AG04449 (cell line): ENCODE data around the gene RNPS1.

Experiments used
- CTCF ChIA-PET: fragments of 350-600 bp; formaldehyde crosslinking; extraction: SDS; loops from one replicate; lab custom pipeline; 2021; ENCODE audit warnings: antibody characterized with exemption; lab: Yijun Ruan, JAX
- POLR2A ChIA-PET: fragments of 400-600, 350-600 bp; formaldehyde crosslinking; extraction: SDS; loops from one replicate; lab custom pipeline; 2020; ENCODE audit warnings: antibody characterized with exemption, inconsistent platforms; lab: Yijun Ruan, JAX
- DNase-seq: peaks from one replicate; pipeline ENCODE4 v3.0.0-alpha.2; 2010; ENCODE audit warnings: low read depth, low spot score
- H3K4me3 ChIP-seq: 2 replicates; pipeline ENCODE4 v1.5.1; 2011; ENCODE audit warnings: low read depth, mild to moderate bottlenecking, control low read depth, low read length
- TF ChIP-seq, protein P1 (sequence below): IDR thresholded peaks from one replicate; pipeline ENCODE4 v1.5.1; 2011; ENCODE audit warnings: mild to moderate bottlenecking, moderate library complexity, low read length, control low read depth, inconsistent platforms; ENCODE audit not compliant: insufficient read depth; ENCODE audit errors: missing control alignments

RNPS1 gene

DNA sequence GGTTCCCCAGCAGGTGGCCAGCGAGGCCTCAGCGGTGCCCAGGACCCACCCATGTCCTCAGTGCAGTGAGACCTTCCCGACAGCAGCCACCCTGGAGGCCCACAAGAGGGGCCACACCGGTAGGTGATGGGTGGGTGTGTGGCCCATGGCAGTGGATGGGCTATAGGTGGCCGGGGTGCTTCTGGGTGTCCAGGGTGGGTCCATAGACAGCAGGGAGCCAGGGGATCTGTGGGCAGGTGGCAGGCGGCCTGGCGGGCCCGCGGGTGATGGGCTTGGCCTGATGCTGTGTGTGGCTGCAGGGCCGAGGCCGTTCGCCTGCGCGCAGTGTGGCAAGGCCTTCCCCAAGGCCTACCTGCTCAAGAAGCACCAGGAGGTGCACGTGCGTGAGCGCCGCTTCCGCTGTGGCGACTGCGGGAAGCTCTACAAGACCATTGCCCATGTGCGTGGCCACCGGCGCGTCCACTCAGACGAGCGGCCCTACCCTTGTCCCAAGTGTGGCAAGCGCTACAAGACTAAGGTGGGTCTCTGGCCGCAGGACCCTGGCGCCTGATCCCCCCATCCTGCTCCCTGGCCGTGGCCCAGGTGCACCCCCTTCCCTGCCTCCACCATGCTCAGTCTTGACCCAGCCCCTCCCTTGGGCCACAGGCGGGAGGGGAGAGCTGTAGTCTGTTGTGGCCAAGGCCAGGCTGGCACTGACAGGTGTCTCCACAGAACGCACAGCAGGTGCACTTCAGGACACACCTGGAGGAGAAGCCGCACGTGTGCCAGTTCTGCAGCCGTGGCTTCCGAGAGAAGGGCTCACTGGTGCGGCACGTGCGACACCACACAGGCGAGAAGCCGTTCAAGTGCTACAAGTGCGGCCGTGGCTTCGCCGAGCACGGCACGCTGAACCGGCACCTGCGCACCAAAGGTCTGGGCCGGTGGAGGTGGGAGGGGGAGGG lies 33.8 kb downstream of the RNPS1 start:
- no peak for DNase-seq

DNA sequence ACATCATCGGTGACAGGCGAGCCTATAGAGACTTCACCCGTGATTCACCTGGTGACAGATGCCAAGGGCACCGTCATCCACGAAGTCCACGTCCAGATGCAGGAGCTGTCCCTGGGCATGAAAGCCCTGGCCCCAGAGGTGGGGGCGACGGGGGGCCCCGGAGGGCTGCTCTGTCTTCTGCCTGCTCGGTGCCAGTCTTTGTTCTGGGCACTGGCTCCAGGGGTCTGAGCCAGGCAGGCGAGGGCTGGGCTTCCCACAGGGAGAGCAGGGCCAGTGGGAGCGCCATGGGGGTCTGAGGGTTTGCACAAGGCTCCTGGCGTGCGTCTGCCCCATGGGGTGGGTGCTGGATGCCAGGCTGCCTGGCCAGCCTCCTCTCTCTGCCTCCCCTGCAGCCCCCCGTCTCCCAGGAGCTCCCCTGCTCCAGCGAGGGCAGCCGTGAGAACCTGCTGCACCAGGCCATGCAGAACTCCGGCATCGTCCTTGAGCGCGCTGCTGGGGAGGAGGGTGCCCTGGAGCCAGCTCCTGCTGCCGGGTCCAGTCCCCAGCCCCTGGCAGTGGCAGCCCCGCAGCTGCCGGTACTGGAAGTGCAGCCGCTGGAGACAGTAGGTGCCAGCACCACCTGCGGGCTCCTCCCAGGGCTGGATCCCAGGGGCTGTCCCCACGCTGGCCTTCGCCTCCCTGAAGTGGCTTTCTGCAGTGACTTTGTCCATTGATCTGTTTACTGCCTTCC lies 34.7 kb downstream of the RNPS1 start:
- TF ChIP-seq, protein P1, sequence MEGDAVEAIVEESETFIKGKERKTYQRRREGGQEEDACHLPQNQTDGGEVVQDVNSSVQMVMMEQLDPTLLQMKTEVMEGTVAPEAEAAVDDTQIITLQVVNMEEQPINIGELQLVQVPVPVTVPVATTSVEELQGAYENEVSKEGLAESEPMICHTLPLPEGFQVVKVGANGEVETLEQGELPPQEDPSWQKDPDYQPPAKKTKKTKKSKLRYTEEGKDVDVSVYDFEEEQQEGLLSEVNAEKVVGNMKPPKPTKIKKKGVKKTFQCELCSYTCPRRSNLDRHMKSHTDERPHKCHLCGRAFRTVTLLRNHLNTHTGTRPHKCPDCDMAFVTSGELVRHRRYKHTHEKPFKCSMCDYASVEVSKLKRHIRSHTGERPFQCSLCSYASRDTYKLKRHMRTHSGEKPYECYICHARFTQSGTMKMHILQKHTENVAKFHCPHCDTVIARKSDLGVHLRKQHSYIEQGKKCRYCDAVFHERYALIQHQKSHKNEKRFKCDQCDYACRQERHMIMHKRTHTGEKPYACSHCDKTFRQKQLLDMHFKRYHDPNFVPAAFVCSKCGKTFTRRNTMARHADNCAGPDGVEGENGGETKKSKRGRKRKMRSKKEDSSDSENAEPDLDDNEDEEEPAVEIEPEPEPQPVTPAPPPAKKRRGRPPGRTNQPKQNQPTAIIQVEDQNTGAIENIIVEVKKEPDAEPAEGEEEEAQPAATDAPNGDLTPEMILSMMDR = no peak
- ChIA-PET POLR2A (interaction anchor here (0.9 kb wide), 1 partner anchor 78 kb away, joined by 3 read pairs; the partner anchor contains the start of gene TRAF7), CTCF (no interaction called here)
- H3K4me3 ChIP-seq = no peak overlapping the region
- no peak for DNase-seq

More for the DNA sequence above, 33.8 kb downstream of the RNPS1 start:
- ChIA-PET POLR2A (interaction anchor here (0.6 kb wide), 1 partner anchor 31 kb away, joined by 3 read pairs; no protein-coding TSS in a partner anchor), CTCF (no interaction called here)
- no peak overlapping the region for H3K4me3 ChIP-seq
- TF ChIP-seq, protein P1 = no peak

DNA sequence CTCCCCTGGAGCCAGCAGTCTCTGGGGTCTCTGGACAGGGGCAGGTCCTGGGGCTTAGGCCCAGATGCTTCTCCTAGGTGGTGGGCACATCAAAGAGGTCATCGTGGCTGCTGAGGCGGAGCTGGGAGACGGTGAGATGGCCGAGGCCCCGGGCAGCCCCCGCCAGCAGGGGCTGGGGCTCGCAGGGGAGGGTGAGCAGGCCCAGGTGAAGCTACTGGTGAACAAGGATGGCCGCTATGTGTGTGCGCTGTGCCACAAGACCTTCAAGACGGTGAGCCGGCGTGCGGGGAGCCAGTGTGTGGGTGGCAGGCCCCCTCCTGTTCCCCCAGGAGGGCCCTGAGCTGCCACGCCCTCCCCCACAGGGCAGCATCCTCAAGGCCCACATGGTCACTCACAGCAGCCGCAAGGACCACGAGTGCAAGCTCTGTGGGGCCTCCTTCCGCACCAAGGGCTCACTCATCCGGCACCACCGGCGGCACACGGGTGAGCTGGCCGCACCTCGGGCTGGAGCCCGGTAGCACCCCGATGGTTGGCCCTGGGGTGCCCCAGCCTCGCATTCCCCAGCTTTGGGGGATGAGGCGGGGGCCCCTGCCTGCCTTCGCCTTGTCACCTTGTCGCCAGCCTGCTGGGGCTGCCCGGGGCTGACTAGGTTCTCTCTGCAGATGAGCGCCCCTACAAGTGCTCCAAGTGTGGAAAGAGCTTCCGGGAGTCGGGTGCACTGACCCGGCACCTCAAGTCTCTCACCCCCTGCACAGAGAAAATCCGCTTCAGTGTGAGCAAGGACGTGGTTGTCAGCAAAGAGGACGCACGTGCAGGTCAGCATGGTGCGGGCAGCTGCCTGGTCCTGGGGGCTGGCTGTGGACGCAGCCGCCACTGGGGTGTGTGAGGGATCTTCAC lies 35.6 kb downstream of the RNPS1 start:
- DNase-seq = no peak
- CTCF ChIA-PET = no interaction called here
- TF ChIP-seq, protein P1 = no peak
- POLR2A ChIA-PET = interaction anchor here (0.9 kb wide), 1 partner anchor 77 kb away, joined by 3 read pairs; the partner anchor contains the start of gene TRAF7
- no peak overlapping the region for H3K4me3 ChIP-seq

DNA sequence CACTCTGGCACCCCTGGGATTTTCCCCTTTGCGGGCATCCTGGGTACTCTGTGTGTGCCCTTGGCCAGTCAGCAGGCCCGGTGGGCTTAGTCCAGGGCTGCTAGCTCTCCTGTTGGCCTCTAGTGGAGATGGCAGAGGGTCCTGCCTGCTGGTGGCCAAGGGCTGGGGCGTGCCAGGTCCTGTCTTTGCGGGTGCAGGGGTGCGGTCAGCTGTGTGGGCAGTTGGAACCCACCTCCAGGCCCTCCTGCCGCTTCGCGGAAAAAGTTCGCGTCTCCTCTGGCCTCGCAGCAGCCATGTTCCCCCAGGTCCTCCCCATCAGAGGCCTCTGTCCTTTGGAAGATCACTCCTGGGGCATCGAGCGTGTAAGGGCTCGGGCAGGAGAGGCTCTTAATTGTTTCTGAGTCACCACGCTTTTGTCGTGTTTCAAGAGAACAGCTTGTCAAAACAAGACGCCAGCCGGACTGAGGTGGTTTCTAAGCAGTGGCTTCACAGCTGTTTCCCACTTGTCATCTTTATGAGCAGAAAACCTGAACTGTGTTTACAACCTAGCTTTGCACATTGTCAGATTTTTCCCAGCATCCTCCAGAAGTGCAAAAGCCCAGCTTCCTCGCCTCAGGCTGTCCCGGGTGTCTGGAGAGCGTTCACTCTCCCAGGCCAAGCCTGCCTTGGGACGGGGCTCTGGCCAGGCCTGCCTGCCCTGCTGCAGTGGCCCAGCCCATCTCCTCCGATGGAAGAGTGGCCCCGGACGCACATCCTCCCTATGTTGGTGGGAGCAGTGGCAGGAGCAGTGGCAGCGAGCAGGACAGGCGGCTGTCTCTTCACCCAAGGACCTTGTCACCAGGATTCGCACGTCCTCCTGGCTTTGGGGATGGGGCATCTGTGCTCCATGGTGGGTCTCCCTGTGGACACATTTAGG lies 36.7 kb downstream of the RNPS1 start:
- ChIA-PET POLR2A (no interaction called here), CTCF (no interaction called here)
- no peak for DNase-seq
- TF ChIP-seq, protein P1 = no peak
- H3K4me3 ChIP-seq = no peak overlapping the region

DNA sequence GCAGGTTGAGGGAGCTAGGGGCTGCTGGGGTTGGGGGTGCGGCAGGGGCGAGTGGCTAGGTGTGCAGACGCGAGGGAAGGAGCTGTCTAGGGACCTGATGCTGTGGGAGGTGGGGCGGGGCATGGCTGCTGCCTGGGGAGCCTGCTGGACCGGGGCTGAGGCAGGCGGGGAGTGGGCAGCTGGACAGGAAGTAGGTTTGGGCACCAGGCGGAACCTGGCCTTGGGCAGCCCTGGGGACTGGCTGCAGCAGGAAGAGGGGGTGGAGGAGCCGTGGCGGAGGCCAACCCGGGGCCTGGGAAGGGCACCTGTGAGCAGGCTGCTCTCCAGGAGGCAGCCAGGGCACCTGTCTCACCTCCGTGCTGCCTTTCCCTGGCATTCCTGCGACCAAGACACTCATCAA lies 37.5 kb downstream of the RNPS1 start:
- ChIA-PET CTCF (no interaction called here), POLR2A (no interaction called here)
- TF ChIP-seq, protein P1 = no peak
- no peak for DNase-seq
- H3K4me3 ChIP-seq = no peak overlapping the region
